ENCODE measurements around the gene OR6S1.

DNA sequence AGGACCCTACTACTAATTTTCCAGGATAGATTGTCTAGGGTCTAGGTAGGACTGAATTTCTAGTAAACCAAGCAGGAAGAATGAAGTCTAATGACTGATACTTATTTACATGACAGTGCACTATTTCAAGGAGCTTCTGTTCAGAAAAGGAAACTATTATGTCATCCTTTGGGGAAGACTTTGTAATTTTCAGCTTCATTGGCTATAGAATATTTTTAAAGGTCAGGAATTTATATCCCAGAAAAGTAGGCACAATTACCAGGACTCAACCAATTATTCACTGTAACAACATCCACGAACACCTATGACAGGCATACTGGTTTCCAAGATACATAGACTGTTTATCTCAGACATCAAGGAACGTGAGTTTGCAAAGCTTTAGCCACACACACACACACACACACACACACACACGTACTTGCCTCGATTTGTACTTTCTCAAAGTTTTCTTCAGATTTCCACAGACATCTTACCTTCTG, 23.2 kb downstream of the OR6S1 start:
- TF ChIP-seq, protein P1, sequence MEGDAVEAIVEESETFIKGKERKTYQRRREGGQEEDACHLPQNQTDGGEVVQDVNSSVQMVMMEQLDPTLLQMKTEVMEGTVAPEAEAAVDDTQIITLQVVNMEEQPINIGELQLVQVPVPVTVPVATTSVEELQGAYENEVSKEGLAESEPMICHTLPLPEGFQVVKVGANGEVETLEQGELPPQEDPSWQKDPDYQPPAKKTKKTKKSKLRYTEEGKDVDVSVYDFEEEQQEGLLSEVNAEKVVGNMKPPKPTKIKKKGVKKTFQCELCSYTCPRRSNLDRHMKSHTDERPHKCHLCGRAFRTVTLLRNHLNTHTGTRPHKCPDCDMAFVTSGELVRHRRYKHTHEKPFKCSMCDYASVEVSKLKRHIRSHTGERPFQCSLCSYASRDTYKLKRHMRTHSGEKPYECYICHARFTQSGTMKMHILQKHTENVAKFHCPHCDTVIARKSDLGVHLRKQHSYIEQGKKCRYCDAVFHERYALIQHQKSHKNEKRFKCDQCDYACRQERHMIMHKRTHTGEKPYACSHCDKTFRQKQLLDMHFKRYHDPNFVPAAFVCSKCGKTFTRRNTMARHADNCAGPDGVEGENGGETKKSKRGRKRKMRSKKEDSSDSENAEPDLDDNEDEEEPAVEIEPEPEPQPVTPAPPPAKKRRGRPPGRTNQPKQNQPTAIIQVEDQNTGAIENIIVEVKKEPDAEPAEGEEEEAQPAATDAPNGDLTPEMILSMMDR (conservative IDR thresholded peaks at IDR 0.05; ENCODE audit: low read depth in 2 of 2), result no peak
- TF ChIP-seq EZH2 (IDR thresholded peaks at IDR 0.05; ENCODE audit: low read depth, unreplicated experiment) (no peak), STAT1 (IDR thresholded peaks at IDR 0.05; ENCODE audit: unreplicated experiment) (no peak), POLR2AphosphoS5 (IDR thresholded peaks at IDR 0.05; ENCODE audit: low read depth) (no peak), CREB1 (CRISPR knock-in tag; IDR thresholded peaks at IDR 0.05; ENCODE audit: low read depth) (no peak), EZH2phosphoT487 (IDR thresholded peaks at IDR 0.05; ENCODE audit: unreplicated experiment) (no peak), JUNB (IDR thresholded peaks at IDR 0.05; ENCODE audit: unreplicated experiment) (no peak), ZNF114 (CRISPR knock-in tag; IDR thresholded peaks at IDR 0.05) (no peak), NANOG (IDR thresholded peaks at IDR 0.05; ENCODE audit: borderline replicate concordance) (no peak)
- TF ChIP-seq, protein P2, sequence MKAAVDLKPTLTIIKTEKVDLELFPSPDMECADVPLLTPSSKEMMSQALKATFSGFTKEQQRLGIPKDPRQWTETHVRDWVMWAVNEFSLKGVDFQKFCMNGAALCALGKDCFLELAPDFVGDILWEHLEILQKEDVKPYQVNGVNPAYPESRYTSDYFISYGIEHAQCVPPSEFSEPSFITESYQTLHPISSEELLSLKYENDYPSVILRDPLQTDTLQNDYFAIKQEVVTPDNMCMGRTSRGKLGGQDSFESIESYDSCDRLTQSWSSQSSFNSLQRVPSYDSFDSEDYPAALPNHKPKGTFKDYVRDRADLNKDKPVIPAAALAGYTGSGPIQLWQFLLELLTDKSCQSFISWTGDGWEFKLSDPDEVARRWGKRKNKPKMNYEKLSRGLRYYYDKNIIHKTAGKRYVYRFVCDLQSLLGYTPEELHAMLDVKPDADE (IDR thresholded peaks at IDR 0.05), result no peak
- TF ChIP-seq, protein P3, sequence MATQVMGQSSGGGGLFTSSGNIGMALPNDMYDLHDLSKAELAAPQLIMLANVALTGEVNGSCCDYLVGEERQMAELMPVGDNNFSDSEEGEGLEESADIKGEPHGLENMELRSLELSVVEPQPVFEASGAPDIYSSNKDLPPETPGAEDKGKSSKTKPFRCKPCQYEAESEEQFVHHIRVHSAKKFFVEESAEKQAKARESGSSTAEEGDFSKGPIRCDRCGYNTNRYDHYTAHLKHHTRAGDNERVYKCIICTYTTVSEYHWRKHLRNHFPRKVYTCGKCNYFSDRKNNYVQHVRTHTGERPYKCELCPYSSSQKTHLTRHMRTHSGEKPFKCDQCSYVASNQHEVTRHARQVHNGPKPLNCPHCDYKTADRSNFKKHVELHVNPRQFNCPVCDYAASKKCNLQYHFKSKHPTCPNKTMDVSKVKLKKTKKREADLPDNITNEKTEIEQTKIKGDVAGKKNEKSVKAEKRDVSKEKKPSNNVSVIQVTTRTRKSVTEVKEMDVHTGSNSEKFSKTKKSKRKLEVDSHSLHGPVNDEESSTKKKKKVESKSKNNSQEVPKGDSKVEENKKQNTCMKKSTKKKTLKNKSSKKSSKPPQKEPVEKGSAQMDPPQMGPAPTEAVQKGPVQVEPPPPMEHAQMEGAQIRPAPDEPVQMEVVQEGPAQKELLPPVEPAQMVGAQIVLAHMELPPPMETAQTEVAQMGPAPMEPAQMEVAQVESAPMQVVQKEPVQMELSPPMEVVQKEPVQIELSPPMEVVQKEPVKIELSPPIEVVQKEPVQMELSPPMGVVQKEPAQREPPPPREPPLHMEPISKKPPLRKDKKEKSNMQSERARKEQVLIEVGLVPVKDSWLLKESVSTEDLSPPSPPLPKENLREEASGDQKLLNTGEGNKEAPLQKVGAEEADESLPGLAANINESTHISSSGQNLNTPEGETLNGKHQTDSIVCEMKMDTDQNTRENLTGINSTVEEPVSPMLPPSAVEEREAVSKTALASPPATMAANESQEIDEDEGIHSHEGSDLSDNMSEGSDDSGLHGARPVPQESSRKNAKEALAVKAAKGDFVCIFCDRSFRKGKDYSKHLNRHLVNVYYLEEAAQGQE (IDR thresholded peaks at IDR 0.05; ENCODE audit: unreplicated experiment), result no peak
- TF ChIP-seq, protein P4, sequence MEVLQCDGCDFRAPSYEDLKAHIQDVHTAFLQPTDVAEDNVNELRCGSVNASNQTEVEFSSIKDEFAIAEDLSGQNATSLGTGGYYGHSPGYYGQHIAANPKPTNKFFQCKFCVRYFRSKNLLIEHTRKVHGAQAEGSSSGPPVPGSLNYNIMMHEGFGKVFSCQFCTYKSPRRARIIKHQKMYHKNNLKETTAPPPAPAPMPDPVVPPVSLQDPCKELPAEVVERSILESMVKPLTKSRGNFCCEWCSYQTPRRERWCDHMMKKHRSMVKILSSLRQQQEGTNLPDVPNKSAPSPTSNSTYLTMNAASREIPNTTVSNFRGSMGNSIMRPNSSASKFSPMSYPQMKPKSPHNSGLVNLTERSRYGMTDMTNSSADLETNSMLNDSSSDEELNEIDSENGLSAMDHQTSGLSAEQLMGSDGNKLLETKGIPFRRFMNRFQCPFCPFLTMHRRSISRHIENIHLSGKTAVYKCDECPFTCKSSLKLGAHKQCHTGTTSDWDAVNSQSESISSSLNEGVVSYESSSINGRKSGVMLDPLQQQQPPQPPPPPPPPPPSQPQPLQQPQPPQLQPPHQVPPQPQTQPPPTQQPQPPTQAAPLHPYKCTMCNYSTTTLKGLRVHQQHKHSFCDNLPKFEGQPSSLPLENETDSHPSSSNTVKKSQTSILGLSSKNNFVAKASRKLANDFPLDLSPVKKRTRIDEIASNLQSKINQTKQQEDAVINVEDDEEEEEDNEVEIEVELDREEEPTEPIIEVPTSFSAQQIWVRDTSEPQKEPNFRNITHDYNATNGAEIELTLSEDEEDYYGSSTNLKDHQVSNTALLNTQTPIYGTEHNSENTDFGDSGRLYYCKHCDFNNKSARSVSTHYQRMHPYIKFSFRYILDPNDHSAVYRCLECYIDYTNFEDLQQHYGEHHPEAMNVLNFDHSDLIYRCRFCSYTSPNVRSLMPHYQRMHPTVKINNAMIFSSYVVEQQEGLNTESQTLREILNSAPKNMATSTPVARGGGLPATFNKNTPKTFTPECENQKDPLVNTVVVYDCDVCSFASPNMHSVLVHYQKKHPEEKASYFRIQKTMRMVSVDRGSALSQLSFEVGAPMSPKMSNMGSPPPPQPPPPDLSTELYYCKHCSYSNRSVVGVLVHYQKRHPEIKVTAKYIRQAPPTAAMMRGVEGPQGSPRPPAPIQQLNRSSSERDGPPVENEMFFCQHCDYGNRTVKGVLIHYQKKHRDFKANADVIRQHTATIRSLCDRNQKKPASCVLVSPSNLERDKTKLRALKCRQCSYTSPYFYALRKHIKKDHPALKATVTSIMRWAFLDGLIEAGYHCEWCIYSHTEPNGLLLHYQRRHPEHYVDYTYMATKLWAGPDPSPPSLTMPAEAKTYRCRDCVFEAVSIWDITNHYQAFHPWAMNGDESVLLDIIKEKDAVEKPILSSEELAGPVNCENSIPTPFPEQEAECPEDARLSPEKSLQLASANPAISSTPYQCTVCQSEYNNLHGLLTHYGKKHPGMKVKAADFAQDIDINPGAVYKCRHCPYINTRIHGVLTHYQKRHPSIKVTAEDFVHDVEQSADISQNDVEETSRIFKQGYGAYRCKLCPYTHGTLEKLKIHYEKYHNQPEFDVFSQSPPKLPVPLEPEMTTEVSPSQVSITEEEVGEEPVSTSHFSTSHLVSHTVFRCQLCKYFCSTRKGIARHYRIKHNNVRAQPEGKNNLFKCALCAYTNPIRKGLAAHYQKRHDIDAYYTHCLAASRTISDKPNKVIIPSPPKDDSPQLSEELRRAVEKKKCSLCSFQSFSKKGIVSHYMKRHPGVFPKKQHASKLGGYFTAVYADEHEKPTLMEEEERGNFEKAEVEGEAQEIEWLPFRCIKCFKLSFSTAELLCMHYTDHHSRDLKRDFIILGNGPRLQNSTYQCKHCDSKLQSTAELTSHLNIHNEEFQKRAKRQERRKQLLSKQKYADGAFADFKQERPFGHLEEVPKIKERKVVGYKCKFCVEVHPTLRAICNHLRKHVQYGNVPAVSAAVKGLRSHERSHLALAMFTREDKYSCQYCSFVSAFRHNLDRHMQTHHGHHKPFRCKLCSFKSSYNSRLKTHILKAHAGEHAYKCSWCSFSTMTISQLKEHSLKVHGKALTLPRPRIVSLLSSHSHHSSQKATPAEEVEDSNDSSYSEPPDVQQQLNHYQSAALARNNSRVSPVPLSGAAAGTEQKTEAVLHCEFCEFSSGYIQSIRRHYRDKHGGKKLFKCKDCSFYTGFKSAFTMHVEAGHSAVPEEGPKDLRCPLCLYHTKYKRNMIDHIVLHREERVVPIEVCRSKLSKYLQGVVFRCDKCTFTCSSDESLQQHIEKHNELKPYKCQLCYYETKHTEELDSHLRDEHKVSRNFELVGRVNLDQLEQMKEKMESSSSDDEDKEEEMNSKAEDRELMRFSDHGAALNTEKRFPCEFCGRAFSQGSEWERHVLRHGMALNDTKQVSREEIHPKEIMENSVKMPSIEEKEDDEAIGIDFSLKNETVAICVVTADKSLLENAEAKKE (CRISPR knock-in tag; IDR thresholded peaks at IDR 0.05), result no peak
